ENCODE results near the gene SLC16A1. TPM values are rescaled to one million over a fixed set of nuclear protein-coding genes. Genes with fewer than 3 reads are reported as not detected.

Gene SLC16A1
- total RNA-seq, 1 experiment from 2014 or later, result 101 TPM

GRCh38 chr1:112950426-112950825, 5.6 kb downstream of the SLC16A1 start:
- Histone ChIP-seq H3K9me3 (ENCODE audit: low read depth, low read length, poor library complexity, severe bottlenecking) (no peaks in the 10 kb centered on the region), H3K4me1 (ENCODE audit: insufficient read depth, low read length, poor library complexity, severe bottlenecking) (peaks cover 11% of the 10 kb centered on the region), H3K27me3 (replicated peaks; ENCODE audit: insufficient read depth, low read depth, low read length, poor library complexity) (no peaks in the 10 kb centered on the region), H3K27ac (ENCODE audit: low read depth, low read length, poor library complexity, severe bottlenecking) (no peak overlapping the region), H3K36me3 (ENCODE audit: insufficient read depth, low read length, poor library complexity, severe bottlenecking) (peaks cover 6% of the 10 kb centered on the region), H3K4me3 (ENCODE audit: low read depth, low read length, poor library complexity, severe bottlenecking) (no peak overlapping the region)
- CTCF ChIA-PET, result no interaction called here
- POLR2A ChIA-PET (ENCODE audit: low non-redundant PET), result interaction anchor here (0.6 kb wide), 1 partner anchor 229 kb away, joined by 3 read pairs; no protein-coding TSS in a partner anchor
- intact Hi-C loops (cut with micrococcal nuclease; ENCODE audit: unreplicated experiment), result no loop called here
- no peak for DNase-seq (ENCODE audit: low spot score)
- TF ChIP-seq CTCF (conservative IDR thresholded peaks at IDR 0.05; ENCODE audit: low read depth, low read length) (no peak), EZH2 (IDR thresholded peaks at IDR 0.05; ENCODE audit: borderline replicate concordance, low read depth, low read length, poor library complexity, severe bottlenecking) (no peak)
- no TSS peak for BruUV-seq (replicated peaks)

GRCh38 chr1:112946683-112947082, 9.3 kb downstream of the SLC16A1 start:
- H3K9me3 ChIP-seq (ENCODE audit: low read depth, low read length, poor library complexity, severe bottlenecking), result no peaks in the 10 kb centered on the region
- H3K27ac ChIP-seq (ENCODE audit: low read depth, low read length, poor library complexity, severe bottlenecking), result no peak overlapping the region
- peaks cover 7% of the 10 kb centered on the region for H3K36me3 ChIP-seq (ENCODE audit: insufficient read depth, low read length, poor library complexity, severe bottlenecking)
- TF ChIP-seq EZH2 (IDR thresholded peaks at IDR 0.05; ENCODE audit: borderline replicate concordance, low read depth, low read length, poor library complexity, severe bottlenecking) (no peak), CTCF (conservative IDR thresholded peaks at IDR 0.05; ENCODE audit: low read depth, low read length) (no peak)
- CTCF ChIA-PET, result no interaction called here
- H3K4me1 ChIP-seq (ENCODE audit: insufficient read depth, low read length, poor library complexity, severe bottlenecking), result no peaks in the 10 kb centered on the region
- BruUV-seq (replicated peaks), result no TSS peak
- intact Hi-C loops (cut with micrococcal nuclease; ENCODE audit: unreplicated experiment), result no loop called here
- no peaks in the 10 kb centered on the region for H3K27me3 ChIP-seq (replicated peaks; ENCODE audit: insufficient read depth, low read depth, low read length, poor library complexity)
- POLR2A ChIA-PET (ENCODE audit: low non-redundant PET), result no interaction called here
- no peak overlapping the region for H3K4me3 ChIP-seq (ENCODE audit: low read depth, low read length, poor library complexity, severe bottlenecking)
- DNase-seq (ENCODE audit: low spot score), result no peak

- Histone ChIP-seq H3K27ac (ENCODE audit: low read depth, low read length, poor library complexity, severe bottlenecking) (no peak overlapping the region), H3K9me3 (ENCODE audit: low read depth, low read length, poor library complexity, severe bottlenecking) (no peaks in the 10 kb centered on the region), H3K4me3 (ENCODE audit: low read depth, low read length, poor library complexity, severe bottlenecking) (no peak overlapping the region), H3K36me3 (ENCODE audit: insufficient read depth, low read length, poor library complexity, severe bottlenecking) (peaks cover 7% of the 10 kb centered on the region), H3K4me1 (ENCODE audit: insufficient read depth, low read length, poor library complexity, severe bottlenecking) (peaks cover 40% of the 10 kb centered on the region), H3K27me3 (replicated peaks; ENCODE audit: insufficient read depth, low read depth, low read length, poor library complexity) (no peaks in the 10 kb centered on the region)
- intact Hi-C loops (cut with micrococcal nuclease; ENCODE audit: unreplicated experiment), result no loop called here
- DNase-seq (ENCODE audit: low spot score), result no peak
- POLR2A ChIA-PET (ENCODE audit: low non-redundant PET), result no interaction called here
- CTCF ChIA-PET, result no interaction called here
- TF ChIP-seq CTCF (conservative IDR thresholded peaks at IDR 0.05; ENCODE audit: low read depth, low read length) (no peak), EZH2 (IDR thresholded peaks at IDR 0.05; ENCODE audit: borderline replicate concordance, low read depth, low read length, poor library complexity, severe bottlenecking) (no peak)
- no TSS peak for BruUV-seq (replicated peaks)
Observed at GRCh38 chr1:112939810-112940209, 16.2 kb downstream of the SLC16A1 start.
